Upper lobe of left lung (tissue), 6 donors: ENCODE results near the gene IP6K1. TPM values are rescaled to one million over a fixed set of nuclear protein-coding genes. Genes with fewer than 3 reads are reported as not detected.
"Not testable (repeated sequence)": the region's sequence is repeated elsewhere in the genome, so short reads cannot be mapped to it uniquely, and the experiment has no call there.

Experiments
- ATAC-seq, 2 donors: fragments of 200-7000 bp; cut with Tn5 transposase; one replicate each; pipeline ENCODE4 v1.9.1; 2022; ENCODE audit warnings: mild to moderate bottlenecking in 2 of 2, moderate library complexity in 2 of 2; ENCODE audit not compliant: low FRiP score in 2 of 2
- DNase-seq, 2 donors: peaks; one replicate each; pipeline ENCODE4 v3.0.0-alpha.2; 2019 to 2020
- H3K27ac ChIP-seq, 4 donors: fragments of 200-600 bp; sonication (generic); one replicate each; pipeline ENCODE4 v1.5.1; 2016 to 2019
- H3K27me3 ChIP-seq, 4 donors: fragments of 200-600 bp; sonication (generic); one replicate each; pipeline ENCODE4 v1.5.1; 2017 to 2019
- H3K36me3 ChIP-seq, 4 donors: fragments of 200-600 bp; sonication (generic); one replicate each; pipeline ENCODE4 v1.5.1; 2016 to 2019
- H3K4me1 ChIP-seq, 4 donors: fragments of 200-600 bp; sonication (generic); one replicate each; pipeline ENCODE4 v1.5.1; 2018 to 2019
- H3K4me3 ChIP-seq, 4 donors: fragments of 200-600 bp; sonication (generic); one replicate each; pipeline ENCODE4 v1.5.1; 2017 to 2019; ENCODE audit warnings: mild to moderate bottlenecking in 2 of 4, moderate library complexity in 1 of 4
- H3K9me3 ChIP-seq, 4 donors: fragments of 200-600 bp; sonication (generic); one replicate each; pipeline ENCODE4 v1.5.1; 2018 to 2019
- EP300 ChIP-seq, 4 donors: sonication (generic); formaldehyde crosslinking; IDR thresholded peaks; one replicate each; pipeline ENCODE4 v1.5.1; 2017; ENCODE audit warnings: antibody characterized with exemption in 4 of 4, control low read depth in 2 of 4
- POLR2A ChIP-seq, 4 donors: fragments of 450-650 bp; IDR thresholded peaks; one replicate each; pipeline ENCODE4 v1.5.1; 2016 to 2017; ENCODE audit warnings: antibody characterized with exemption in 4 of 4, mild to moderate bottlenecking in 2 of 4
- POLR2AphosphoS5 ChIP-seq, 2 donors: sonication (generic); formaldehyde crosslinking; IDR thresholded peaks; one replicate each; pipeline ENCODE4 v1.5.1; 2017; ENCODE audit warnings: antibody characterized with exemption in 2 of 2
- WGBS, 2 donors: methylation state at CpG; one replicate each; pipeline ENCODE4 v1.1.5; 2017 to 2018; 5-methylcytosine and 5-hydroxymethylcytosine counted together
- total RNA-seq, 6 donors: library from RNA; depleted of rRNA in 4 of 6; stranded (reverse); fragments of >200 nt in 4 of 6; gene quantifications; one replicate each; pipeline versions ENCODE4 v1.1.0 to v1.2.1, GENCODE V29; 2016 to 2021
- TF ChIP-seq, protein P1 (sequence below), 6 experiments: fragments of 450-650 bp in 4 of 6; fragments of 200-600 bp in 2 of 6; sonication (generic) in 2 of 6; IDR thresholded peaks; one replicate each; pipeline ENCODE4 v1.5.1; 2016 to 2019; ENCODE audit warnings: antibody characterized with exemption in 6 of 6
- donor health status: DM: no; HTN: no; CAD: no; lungs with moderate emphysema.
- donor health status: DM: no; HTN: yes; CAD: no; lungs with severe emphysema.

IP6K1 gene
- total RNA-seq, 6 donors from 2014 or later = 42.0 to 63.9 (median 49.7) TPM

DNA sequence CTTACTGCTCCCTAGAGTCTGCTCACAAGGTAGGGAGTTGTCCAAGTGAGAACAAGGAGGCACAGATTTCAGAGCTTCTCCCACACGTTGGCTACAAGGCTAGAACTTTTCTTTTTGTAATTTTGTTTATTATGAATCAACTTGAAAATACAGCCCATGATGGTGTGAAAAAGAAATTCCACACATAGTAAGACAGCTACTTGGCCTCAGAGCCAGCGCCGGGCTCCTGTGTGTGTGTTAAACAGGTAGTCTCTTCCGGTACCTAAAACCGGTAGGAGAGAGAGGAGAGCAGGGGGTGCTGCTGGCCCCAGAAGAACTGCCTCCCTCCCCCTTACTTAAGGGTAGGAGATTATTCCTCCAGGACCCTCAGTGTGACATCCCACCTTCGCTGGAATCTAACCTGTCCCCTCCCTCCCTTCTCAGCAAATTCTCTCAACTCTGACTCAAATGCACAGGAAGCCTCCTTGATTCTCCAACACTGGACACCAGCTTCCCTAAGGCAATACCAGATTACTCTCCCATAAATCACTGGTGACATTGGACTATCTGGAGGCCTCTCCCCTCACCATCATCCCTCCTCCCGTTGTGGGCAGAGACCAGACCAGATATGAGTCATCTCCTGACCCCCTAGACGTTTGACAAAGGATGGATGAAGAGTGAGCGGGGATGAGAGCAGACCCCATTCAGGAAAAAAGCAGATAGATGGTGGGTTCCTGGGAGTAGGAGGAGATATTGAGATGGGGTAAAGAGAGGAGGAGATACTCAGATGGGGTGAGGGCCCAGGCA, 4.5 kb upstream of the IP6K1 start:
- no peak for ATAC-seq
- 67 to 72% methylated on average over 9 of the region's 9 CpGs for WGBS, 2 donors
- no peak for TF ChIP-seq EP300 (IDR thresholded peaks at IDR 0.05)
- no peak for DNase-seq
- H3K9me3 ChIP-seq = no peaks in the 10 kb centered on the region
- no peaks in the 10 kb centered on the region for H3K36me3 ChIP-seq
- H3K4me1 ChIP-seq = peaks cover 6 to 9% (median 7%) of the 10 kb centered on the region in 4 donors
- H3K27ac ChIP-seq = no peak overlapping the region
- H3K27me3 ChIP-seq = no peaks in the 10 kb centered on the region
- no peak overlapping the region for H3K4me3 ChIP-seq

DNA sequence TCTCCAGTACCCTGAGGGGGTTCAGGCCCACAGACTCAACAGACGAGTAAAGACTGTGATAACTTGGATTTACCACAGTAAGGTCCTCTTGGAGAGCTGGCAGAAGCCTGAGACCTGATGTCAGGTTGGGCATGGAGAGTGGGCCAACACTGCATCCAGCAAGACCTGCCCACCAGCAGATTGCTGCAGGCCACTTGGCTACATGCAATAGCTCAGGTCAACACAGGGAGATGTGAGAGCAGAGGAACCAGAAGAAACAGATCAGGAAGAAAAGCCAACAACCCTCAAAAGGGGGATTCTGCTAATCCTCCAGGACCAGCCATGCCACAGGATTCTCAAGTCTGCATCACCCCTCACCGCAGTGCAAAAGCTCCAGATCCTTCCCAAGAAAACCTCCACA, 1.7 kb upstream of the IP6K1 start:
- Histone ChIP-seq H3K4me3 (no peak overlapping the region), H3K27me3 (no peaks in the 10 kb centered on the region), H3K27ac (no peak overlapping the region), H3K36me3 (peaks cover 0 to 12% (median 0%) of the 10 kb centered on the region in 4 donors), H3K4me1 (peaks cover 25 to 34% (median 28%) of the 10 kb centered on the region in 4 donors), H3K9me3 (no peaks in the 10 kb centered on the region)
- DNase-seq (no peak), ATAC-seq (no peak)
- TF ChIP-seq POLR2A (IDR thresholded peaks at IDR 0.05) (no peak), POLR2AphosphoS5 (IDR thresholded peaks at IDR 0.05) (no peak), EP300 (IDR thresholded peaks at IDR 0.05) (no peak)
- TF ChIP-seq, protein P1, sequence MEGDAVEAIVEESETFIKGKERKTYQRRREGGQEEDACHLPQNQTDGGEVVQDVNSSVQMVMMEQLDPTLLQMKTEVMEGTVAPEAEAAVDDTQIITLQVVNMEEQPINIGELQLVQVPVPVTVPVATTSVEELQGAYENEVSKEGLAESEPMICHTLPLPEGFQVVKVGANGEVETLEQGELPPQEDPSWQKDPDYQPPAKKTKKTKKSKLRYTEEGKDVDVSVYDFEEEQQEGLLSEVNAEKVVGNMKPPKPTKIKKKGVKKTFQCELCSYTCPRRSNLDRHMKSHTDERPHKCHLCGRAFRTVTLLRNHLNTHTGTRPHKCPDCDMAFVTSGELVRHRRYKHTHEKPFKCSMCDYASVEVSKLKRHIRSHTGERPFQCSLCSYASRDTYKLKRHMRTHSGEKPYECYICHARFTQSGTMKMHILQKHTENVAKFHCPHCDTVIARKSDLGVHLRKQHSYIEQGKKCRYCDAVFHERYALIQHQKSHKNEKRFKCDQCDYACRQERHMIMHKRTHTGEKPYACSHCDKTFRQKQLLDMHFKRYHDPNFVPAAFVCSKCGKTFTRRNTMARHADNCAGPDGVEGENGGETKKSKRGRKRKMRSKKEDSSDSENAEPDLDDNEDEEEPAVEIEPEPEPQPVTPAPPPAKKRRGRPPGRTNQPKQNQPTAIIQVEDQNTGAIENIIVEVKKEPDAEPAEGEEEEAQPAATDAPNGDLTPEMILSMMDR (IDR thresholded peaks at IDR 0.05) = no peak
- 97 to 100% methylated on average over 2 of the region's 2 CpGs for whole genome bisulfite sequencing, 2 donors

GRCh38 chr3:49787536-49787935, 1.2 kb upstream of the IP6K1 start:
- no peak for TF ChIP-seq EP300 (IDR thresholded peaks at IDR 0.05)
- peaks cover 25 to 36% (median 28%) of the 10 kb centered on the region in 4 donors for H3K4me1 ChIP-seq
- peak overlapping the region in 2 of 4 donors; percentile 93 to 99 for H3K27ac ChIP-seq
- DNase-seq = no peak
- no peak overlapping the region for H3K4me3 ChIP-seq
- H3K36me3 ChIP-seq = peaks cover 0 to 14% (median 0%) of the 10 kb centered on the region in 4 donors
- H3K27me3 ChIP-seq = no peaks in the 10 kb centered on the region
- no peaks in the 10 kb centered on the region for H3K9me3 ChIP-seq
- no peak for ATAC-seq
- 87 to 90% methylated on average over 5 of the region's 5 CpGs for WGBS, 2 donors

GRCh38 chr3:49787182-49787464, 781 bp upstream of the IP6K1 start:
- no peak for DNase-seq
- H3K9me3 ChIP-seq = no peaks in the 10 kb centered on the region
- no peak for ATAC-seq
- TF ChIP-seq, protein P1 (IDR thresholded peaks at IDR 0.05) = no peak
- TF ChIP-seq POLR2AphosphoS5 (IDR thresholded peaks at IDR 0.05) = no peak
- no peak for TF ChIP-seq EP300 (IDR thresholded peaks at IDR 0.05)
- TF ChIP-seq POLR2A (IDR thresholded peaks at IDR 0.05) = no peak
- peak overlapping the region; percentile 93 to 99 (median 96) for H3K27ac ChIP-seq
- H3K36me3 ChIP-seq = peaks cover 0 to 18% (median 0%) of the 10 kb centered on the region in 4 donors
- peak overlapping the region in 2 of 4 donors; percentile 87 to 88 for H3K4me3 ChIP-seq
- no peaks in the 10 kb centered on the region for H3K27me3 ChIP-seq
- peaks cover 25 to 40% (median 28%) of the 10 kb centered on the region in 4 donors for H3K4me1 ChIP-seq
- WGBS, 2 donors = 73% methylated on average over 3 of the region's 3 CpGs

- Histone ChIP-seq H3K36me3 (peaks cover 0 to 26% (median 9%) of the 10 kb centered on the region in 4 donors), H3K9me3 (no peaks in the 10 kb centered on the region), H3K4me3 (peak overlapping the region; percentile 87 to 96 (median 88)), H3K27me3 (no peaks in the 10 kb centered on the region), H3K27ac (peak overlapping the region; percentile 93 to 99 (median 96)), H3K4me1 (peaks cover 32 to 54% (median 36%) of the 10 kb centered on the region in 4 donors)
- no peak for TF ChIP-seq EP300 (IDR thresholded peaks at IDR 0.05)
- TF ChIP-seq, protein P1 (IDR thresholded peaks at IDR 0.05) = no peak
- TF ChIP-seq POLR2A (IDR thresholded peaks at IDR 0.05) = no peak
- no peak for TF ChIP-seq POLR2AphosphoS5 (IDR thresholded peaks at IDR 0.05)
- WGBS, 2 donors = 2 to 3% methylated on average over 15 to 32 of the region's 50 CpGs
- ATAC-seq = peak; percentile 0 to 67
- DNase-seq = peak in 1 of 2 donors; percentile 35
These were observed 581 bp downstream of the IP6K1 start for GRCh38 chr3:49785565-49786356.

DNA sequence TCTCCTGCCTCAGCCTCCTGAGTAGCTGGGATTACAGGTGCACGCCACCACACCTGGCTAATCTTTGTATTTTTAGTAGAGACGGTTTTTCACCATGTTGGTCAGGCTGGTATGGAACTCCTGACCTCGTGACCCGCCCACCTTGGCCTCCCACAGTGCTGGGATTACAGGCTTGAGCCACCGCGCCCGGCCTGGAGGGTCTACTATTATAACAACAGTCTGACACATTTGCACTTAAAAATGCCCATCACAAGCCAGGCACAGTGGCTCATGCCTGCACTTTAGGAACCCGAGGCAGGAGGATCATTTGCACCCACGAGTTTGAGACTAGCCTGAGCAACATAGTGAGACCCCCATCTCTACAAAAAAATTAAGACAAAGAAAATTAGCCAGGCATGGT, 4.1 kb downstream of the IP6K1 start:
- peaks cover 39 to 76% (median 45%) of the 10 kb centered on the region in 4 donors for H3K4me1 ChIP-seq

More for the DNA sequence above, 4.1 kb downstream of the IP6K1 start:
- H3K27ac ChIP-seq, ATAC-seq, H3K4me3 ChIP-seq, H3K27me3 ChIP-seq, H3K9me3 ChIP-seq: not testable (repeated sequence)
- peaks cover 0 to 37% (median 11%) of the 10 kb centered on the region in 4 donors for H3K36me3 ChIP-seq
- 95 to 97% methylated on average over 8 to 9 of the region's 9 CpGs for WGBS, 2 donors
- DNase-seq = peak in 1 of 2 donors; percentile 27
